Ovary (tissue), 3 donors: Measurements from ENCODE around the gene FGD2.

Experiments used
- CTCF ChIP-seq, 3 donors: fragments of 450-650 bp in 2 of 3; fragments of 200-600 bp in 1 of 3; IDR thresholded peaks; one replicate each; pipeline versions ENCODE4 v1.5.1 to v1.8.0; 2016 to 2022; ENCODE audit warnings: antibody characterized with exemption in 3 of 3, mild to moderate bottlenecking in 1 of 3
- POLR2A ChIP-seq: fragments of 450-650 bp; IDR thresholded peaks from one replicate; pipeline ENCODE4 v1.6.1; 2017; ENCODE audit warnings: antibody characterized with exemption, mild to moderate bottlenecking, moderate library complexity
- donor health status: DM: no; HTN: no; CAD: no.

GRCh38 chr6:37036146-37036545 lies 30.7 kb downstream of the FGD2 start:
- TF ChIP-seq CTCF (IDR thresholded peaks at IDR 0.05) (no peak), POLR2A (no peak)
